NCI-H187 treated with DMSO at 0.1 percent for 48 hours (cell line): ENCODE results near the gene IL37.

ENCODE experiments used
- DNase-seq: peaks from one replicate; lab custom pipeline; 2025; lab: John Stamatoyannopoulos, UW

The IL37 gene

DNA sequence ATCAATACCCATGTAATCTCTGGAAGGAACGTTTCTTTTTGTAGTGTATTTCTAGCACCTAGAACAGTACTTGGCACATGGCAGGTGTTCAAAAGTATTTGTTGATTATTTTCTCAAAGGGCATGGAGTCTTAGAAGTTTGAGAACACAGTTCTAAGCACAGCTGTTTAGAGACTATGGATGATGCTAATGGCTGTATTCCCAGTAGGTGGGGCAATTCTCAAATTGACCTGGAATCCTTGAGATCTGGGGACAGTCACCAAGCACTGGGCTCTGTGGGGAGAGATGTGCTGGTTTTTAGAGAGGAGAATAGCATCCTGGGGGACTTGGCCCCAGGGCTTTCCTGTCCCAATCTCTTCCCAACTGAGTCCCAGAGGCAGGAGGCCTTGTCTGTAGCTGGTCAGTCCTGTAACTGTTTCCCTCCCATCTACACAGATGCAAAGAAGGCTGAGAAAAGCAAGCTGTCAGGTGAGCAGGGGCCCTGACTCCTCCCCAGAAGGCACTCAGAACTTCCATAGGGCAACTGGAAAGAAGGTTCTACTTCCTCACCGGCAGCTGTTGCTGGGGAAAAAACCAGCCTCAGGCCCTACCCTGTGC, 49.4 kb downstream of the IL37 start:
- DNase-seq, result no peak

GRCh38 chr2:112962308-112963175, 51.6 kb downstream of the IL37 start:
- DNase-seq, result no peak

DNA sequence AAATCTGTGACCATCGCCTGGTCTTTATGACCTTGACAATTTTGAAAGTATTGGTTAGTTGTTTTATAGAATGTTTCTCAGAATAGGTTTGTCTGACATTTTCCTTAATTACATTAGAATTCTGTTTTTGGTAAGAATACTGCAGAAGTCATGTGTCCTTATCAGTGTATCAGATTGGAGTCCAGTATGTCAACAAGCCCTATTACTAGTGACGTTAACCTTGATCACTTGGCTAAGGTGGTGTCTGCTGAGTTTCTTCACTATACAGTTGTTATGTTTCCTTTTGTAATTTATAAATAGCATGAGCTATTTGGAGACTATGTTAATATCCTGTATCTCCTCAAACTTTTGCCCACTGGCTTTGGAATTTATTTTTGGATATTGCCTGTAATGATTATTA, 56.1 kb downstream of the IL37 start:
- DNase-seq, result no peak
